Suprapubic skin (tissue), 3 donors: ENCODE results near the gene SGO1.

Experiments
- POLR2A ChIP-seq, 2 donors: fragments of 450-650 bp; IDR thresholded peaks; one replicate each; pipeline ENCODE4 v1.6.1; 2017; ENCODE audit warnings: antibody characterized with exemption in 2 of 2, mild to moderate bottlenecking in 2 of 2, moderate library complexity in 2 of 2
- TF ChIP-seq, protein P1 (sequence below), 2 donors: fragments of 200-600 bp in 1 of 2; fragments of 450-650 bp in 1 of 2; sonication (generic) in 1 of 2; IDR thresholded peaks; one replicate each; pipeline ENCODE4 v1.5.1; 2016 to 2019; ENCODE audit warnings: antibody characterized with exemption in 2 of 2, mild to moderate bottlenecking in 1 of 2, moderate library complexity in 1 of 2

DNA sequence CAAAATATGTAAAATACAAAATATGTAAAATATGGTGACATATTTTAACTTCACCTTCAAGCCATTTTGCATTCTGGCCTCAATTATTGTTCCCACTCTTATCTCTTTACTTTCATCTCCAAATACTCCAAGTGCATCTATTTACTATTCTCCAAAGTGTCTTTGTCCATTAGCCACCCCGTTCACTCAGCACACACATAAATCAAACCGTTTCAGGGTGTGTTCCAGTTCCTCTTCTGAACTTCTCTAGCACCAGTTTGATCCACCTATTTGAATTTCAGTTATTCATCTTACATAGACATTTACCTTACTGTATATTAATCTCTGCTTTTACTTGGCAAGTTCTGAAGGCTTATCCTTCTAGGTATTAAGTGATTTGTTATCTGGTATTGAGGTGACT lies 45.1 kb downstream of the SGO1 start:
- TF ChIP-seq, protein P1, sequence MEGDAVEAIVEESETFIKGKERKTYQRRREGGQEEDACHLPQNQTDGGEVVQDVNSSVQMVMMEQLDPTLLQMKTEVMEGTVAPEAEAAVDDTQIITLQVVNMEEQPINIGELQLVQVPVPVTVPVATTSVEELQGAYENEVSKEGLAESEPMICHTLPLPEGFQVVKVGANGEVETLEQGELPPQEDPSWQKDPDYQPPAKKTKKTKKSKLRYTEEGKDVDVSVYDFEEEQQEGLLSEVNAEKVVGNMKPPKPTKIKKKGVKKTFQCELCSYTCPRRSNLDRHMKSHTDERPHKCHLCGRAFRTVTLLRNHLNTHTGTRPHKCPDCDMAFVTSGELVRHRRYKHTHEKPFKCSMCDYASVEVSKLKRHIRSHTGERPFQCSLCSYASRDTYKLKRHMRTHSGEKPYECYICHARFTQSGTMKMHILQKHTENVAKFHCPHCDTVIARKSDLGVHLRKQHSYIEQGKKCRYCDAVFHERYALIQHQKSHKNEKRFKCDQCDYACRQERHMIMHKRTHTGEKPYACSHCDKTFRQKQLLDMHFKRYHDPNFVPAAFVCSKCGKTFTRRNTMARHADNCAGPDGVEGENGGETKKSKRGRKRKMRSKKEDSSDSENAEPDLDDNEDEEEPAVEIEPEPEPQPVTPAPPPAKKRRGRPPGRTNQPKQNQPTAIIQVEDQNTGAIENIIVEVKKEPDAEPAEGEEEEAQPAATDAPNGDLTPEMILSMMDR (IDR thresholded peaks at IDR 0.05) = no peak
- TF ChIP-seq POLR2A (IDR thresholded peaks at IDR 0.05) = no peak
